GM06990 (cell line): ENCODE data around the gene OR52A5.

Source experiments
- DNase-seq: peaks from one replicate; pipeline ENCODE4 v3.0.0-alpha.2; 2011; ENCODE audit not compliant: insufficient read length; ENCODE audit errors: extremely low read depth
- H3K27me3 ChIP-seq: replicated peaks from 2 replicates; pipeline ENCODE4 v1.6.0; 2011; ENCODE audit warnings: low read length; ENCODE audit not compliant: control insufficient read depth, insufficient read depth
- H3K36me3 ChIP-seq: 2 replicates; pipeline ENCODE4 v1.5.1; 2011; ENCODE audit warnings: low read length; ENCODE audit not compliant: control insufficient read depth, insufficient read depth
- H3K4me3 ChIP-seq: replicated peaks from 2 replicates; pipeline ENCODE4 v1.5.1; 2011; ENCODE audit warnings: low read depth, mild to moderate bottlenecking, control low read depth, low read length
- CTCF ChIP-seq: IDR thresholded peaks from 2 replicates; pipeline ENCODE4 v1.5.1; 2011; ENCODE audit warnings: low read length, control low read depth, mild to moderate bottlenecking, inconsistent platforms; ENCODE audit not compliant: insufficient read depth, poor library complexity, severe bottlenecking

Gene OR52A5

DNA sequence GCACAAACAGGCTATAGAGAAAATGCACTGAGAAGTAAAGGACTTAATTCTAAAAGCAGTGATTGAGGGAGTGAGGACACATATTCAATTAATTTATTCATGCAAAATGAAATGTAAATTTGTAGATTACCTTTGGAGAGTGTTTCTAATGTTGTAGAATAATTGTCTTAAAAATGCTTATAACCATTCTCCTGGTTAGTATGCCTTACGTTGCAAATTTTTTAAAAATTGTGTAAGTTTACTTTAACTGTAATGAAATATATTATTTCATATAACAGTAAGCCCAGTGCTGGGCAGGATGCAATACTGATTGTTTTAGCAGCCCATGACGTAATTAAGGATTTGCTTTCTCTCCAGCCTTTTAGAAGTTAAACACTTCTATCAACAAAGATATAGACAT is 42.1 kb downstream of the OR52A5 start:
- no peaks in the 10 kb centered on the region for H3K36me3 ChIP-seq
- no peak for DNase-seq
- TF ChIP-seq CTCF, result no peak
- H3K4me3 ChIP-seq, result no peak overlapping the region
- H3K27me3 ChIP-seq, result no peaks in the 10 kb centered on the region

GRCh38 chr11:5092821-5093585 is 45.2 kb downstream of the OR52A5 start:
- Histone ChIP-seq H3K36me3 (no peaks in the 10 kb centered on the region), H3K27me3 (no peaks in the 10 kb centered on the region), H3K4me3 (no peak overlapping the region)
- no peak for TF ChIP-seq CTCF
- no peak for DNase-seq

GRCh38 chr11:5090668-5091067 is 47.5 kb downstream of the OR52A5 start:
- Histone ChIP-seq H3K27me3 (no peaks in the 10 kb centered on the region), H3K36me3 (no peaks in the 10 kb centered on the region)
- TF ChIP-seq CTCF, result no peak

DNA sequence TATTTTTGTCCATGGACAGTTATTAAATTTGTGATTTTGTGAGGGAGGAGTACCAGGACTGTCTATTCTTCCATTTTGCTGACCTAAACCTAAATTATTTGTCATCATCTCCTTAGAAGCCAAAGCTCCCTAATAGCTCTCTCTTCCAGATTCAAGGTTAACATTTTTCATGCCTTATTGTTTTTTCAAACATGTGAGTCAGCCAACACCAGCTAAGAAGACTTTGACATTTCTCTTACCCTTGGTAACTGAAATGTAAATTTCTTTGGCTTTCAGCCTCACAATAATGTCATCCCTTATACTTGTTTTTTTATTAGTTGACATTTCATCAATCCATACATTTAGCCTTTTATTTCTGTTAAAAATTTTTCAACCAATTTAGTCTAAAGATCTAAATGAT is 49.6 kb downstream of the OR52A5 start:
- DNase-seq, result no peak
- no peak overlapping the region for H3K4me3 ChIP-seq
- TF ChIP-seq CTCF, result no peak
- no peaks in the 10 kb centered on the region for H3K36me3 ChIP-seq
- no peaks in the 10 kb centered on the region for H3K27me3 ChIP-seq

More at GRCh38 chr11:5090668-5091067, 47.5 kb downstream of the OR52A5 start:
- no peak overlapping the region for H3K4me3 ChIP-seq
- DNase-seq, result no peak

DNA sequence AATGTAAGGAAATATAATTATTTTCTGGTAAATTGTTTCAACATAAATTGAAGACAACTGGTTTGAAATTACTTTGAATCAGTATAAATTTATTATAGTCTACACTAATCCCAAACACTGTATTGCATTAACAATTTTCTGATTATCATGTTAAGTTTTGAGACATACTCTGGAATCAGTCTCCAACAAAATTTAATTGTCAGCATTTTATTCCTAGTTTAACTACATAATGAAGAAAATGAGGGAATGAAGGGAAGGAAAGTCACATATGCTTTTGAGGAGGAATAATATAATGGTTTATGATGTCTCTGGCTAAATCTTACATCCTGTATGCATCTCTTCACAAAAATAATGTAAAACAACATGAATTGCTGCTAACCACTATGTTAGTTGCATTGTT is 54.6 kb downstream of the OR52A5 start:
- no peak for TF ChIP-seq CTCF
- Histone ChIP-seq H3K27me3 (no peaks in the 10 kb centered on the region), H3K4me3 (no peak overlapping the region), H3K36me3 (no peaks in the 10 kb centered on the region)
- DNase-seq, result no peak
